Measurements from ENCODE around the gene FBXW11.
A peak's percentile ranks its signal among the peaks of the same experiment; 100 is the strongest.

FBXW11 gene

GRCh38 chr5:172050080-172050479 lies 43.6 kb upstream of the FBXW11 start:
- TF ChIP-seq CTCF (IDR thresholded peaks at IDR 0.05) = no peak
- Histone ChIP-seq H3K4me3 (no peak overlapping the region), H3K27ac (no peak overlapping the region)
- DNase-seq (ENCODE audit: low spot score) = no peak

GRCh38 chr5:172049226-172049796 lies 42.9 kb upstream of the FBXW11 start:
- no peak for DNase-seq (ENCODE audit: low spot score)
- no peak overlapping the region for H3K4me3 ChIP-seq
- no peak for TF ChIP-seq CTCF (IDR thresholded peaks at IDR 0.05)
- no peak overlapping the region for H3K27ac ChIP-seq

- TF ChIP-seq CTCF (IDR thresholded peaks at IDR 0.05) = no peak
- no peak overlapping the region for H3K4me3 ChIP-seq
- DNase-seq (ENCODE audit: low spot score) = no peak
- no peak overlapping the region for H3K27ac ChIP-seq
Observed at GRCh38 chr5:172048539-172049101, 42.2 kb upstream of the FBXW11 start.

- DNase-seq (ENCODE audit: low spot score) = no peak
- Histone ChIP-seq H3K4me3 (no peak overlapping the region), H3K27ac (no peak overlapping the region)
- no peak for TF ChIP-seq CTCF (IDR thresholded peaks at IDR 0.05)
Observed at GRCh38 chr5:172048170-172048422, 41.7 kb upstream of the FBXW11 start.

GRCh38 chr5:172046593-172046992 lies 40.2 kb upstream of the FBXW11 start:
- DNase-seq (ENCODE audit: low spot score) = no peak
- no peak for TF ChIP-seq CTCF (IDR thresholded peaks at IDR 0.05)
- H3K27ac ChIP-seq = no peak overlapping the region
- no peak overlapping the region for H3K4me3 ChIP-seq

GRCh38 chr5:172045315-172045632 lies 38.8 kb upstream of the FBXW11 start:
- TF ChIP-seq CTCF (IDR thresholded peaks at IDR 0.05) = no peak
- DNase-seq (ENCODE audit: low spot score) = peak; percentile 17

GRCh38 chr5:172044631-172045314 lies 38.3 kb upstream of the FBXW11 start:
- Histone ChIP-seq H3K4me3 (no peak overlapping the region), H3K27ac (no peak overlapping the region)
- TF ChIP-seq CTCF (IDR thresholded peaks at IDR 0.05) = no peak
- peak; percentile 59 for DNase-seq (ENCODE audit: low spot score)

More at GRCh38 chr5:172045315-172045632, 38.8 kb upstream of the FBXW11 start:
- H3K4me3 ChIP-seq = no peak overlapping the region
- H3K27ac ChIP-seq = no peak overlapping the region

All from coronary artery (tissue), 2 donors.